Stromal cell of bone marrow (primary cell): ENCODE data around the gene PSMD12.
"Not testable (repeated sequence)": the region's sequence is repeated elsewhere in the genome, so short reads cannot be mapped to it uniquely, and the experiment has no call there.

ENCODE experiments used
- DNase-seq: peaks from one replicate; pipeline ENCODE4 v3.0.0-alpha.2; 2012; ENCODE audit warnings: low read depth

The PSMD12 gene

DNA sequence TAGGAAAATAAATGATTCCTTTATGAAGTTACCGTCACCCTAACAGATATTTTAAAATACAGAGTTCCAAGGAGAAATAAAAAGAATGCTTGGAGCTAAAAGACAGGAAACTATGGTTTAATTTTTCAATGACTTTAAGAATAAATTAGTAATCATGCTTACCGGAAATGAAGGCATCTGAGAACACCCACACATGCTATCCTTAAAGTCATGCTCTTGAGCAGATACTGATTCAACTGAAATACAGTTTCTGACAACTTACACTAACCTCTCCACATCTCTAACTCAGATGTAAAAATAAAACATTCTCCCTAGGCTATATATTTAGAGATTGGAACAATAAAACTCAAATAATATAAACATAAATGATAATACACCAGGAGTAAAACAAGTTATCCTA lies 7.8 kb downstream of the PSMD12 start:
- no peak for DNase-seq

GRCh38 chr17:67353929-67354574 lies 12.3 kb downstream of the PSMD12 start:
- DNase-seq, result no peak

DNA sequence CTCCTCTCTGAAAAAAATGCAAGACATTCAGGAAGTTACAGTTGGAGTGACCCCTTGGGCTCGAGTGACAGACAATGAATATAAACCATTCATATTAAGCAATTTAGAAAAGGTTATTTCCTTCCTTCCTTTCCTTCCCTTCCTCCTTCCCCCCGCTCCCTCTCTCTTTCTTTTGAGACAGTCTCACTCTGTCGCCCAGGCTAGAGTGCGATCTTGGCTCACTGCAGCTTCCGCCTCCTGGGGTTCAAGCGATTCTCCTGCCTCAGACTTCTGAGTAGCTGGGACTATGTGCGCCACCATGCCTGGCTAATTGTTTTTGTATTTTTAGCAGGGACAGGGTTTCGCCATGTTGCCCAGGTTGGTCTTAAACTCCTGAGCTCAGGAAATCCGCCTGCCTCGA lies 13.2 kb downstream of the PSMD12 start:
- DNase-seq, result no peak

GRCh38 chr17:67349420-67349819 lies 17.0 kb downstream of the PSMD12 start:
- no peak for DNase-seq

GRCh38 chr17:67347826-67348225 lies 18.6 kb downstream of the PSMD12 start:
- DNase-seq, result no peak

GRCh38 chr17:67343237-67343636 lies 23.1 kb downstream of the PSMD12 start:
- DNase-seq, result no peak

DNA sequence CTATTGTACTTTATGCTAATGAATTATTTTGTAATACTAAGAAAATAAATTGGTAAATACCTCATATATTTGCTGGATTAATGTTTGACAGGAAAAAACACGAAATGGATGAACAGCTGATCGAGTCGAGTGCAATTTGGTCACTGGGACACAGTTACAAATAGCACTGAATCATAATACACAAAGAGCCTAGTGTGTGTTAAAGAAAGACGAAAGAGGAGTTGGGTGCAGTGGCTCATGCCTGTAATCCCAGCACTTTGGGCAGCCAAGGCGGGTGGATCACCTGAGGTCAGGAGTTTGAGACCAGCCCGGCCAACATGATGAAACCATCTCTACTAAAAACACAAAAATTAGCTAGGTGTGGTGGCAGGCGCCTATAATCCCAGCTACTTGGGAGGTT lies 28.0 kb downstream of the PSMD12 start:
- not testable (repeated sequence) for DNase-seq

GRCh38 chr17:67336859-67337258 lies 29.5 kb downstream of the PSMD12 start:
- DNase-seq, result no peak

DNA sequence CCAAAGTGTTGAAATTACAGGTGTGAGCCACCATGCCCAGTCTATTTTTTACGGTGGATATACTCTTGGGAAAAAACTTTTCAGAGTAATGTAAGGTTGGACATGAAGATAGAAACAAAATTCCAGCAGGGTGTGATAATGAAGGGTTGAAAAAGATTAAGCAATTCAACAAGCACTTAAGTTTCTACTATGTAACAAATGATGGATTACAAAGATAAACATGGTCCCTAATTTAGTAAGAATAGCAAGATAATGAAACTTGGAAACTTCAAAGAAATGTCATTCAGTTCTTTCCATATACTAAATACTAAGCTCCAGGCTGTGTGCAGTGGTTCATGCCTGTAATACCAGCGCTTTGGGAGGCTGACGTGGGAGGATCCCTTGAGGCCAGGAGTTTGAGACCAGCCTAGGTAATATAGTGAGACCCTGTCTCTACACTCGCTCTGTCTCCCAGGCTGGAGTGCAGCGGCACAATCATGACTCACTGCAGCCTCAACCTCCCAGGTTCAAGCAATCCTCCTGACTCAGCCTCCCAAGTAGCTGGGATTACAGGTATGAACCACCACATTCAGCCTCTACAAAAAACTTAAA lies 31.0 kb downstream of the PSMD12 start:
- no peak for DNase-seq

DNA sequence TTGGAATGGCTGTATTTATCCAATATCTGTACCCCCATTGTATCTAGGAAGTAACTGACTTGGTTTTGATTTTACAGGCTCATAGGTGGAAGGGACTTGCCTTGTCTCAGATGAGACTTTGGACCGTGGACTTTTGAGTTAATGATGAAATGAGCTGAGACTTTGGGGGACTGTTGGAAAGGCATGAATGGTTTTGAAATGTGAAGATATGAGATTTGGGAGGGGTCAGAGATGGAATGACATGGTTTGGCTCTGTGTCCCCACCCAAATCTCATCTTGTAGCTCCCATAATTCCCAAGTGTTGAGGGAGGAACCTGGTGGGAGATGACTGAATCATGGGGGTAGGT lies 34.2 kb downstream of the PSMD12 start:
- not testable (repeated sequence) for DNase-seq

DNA sequence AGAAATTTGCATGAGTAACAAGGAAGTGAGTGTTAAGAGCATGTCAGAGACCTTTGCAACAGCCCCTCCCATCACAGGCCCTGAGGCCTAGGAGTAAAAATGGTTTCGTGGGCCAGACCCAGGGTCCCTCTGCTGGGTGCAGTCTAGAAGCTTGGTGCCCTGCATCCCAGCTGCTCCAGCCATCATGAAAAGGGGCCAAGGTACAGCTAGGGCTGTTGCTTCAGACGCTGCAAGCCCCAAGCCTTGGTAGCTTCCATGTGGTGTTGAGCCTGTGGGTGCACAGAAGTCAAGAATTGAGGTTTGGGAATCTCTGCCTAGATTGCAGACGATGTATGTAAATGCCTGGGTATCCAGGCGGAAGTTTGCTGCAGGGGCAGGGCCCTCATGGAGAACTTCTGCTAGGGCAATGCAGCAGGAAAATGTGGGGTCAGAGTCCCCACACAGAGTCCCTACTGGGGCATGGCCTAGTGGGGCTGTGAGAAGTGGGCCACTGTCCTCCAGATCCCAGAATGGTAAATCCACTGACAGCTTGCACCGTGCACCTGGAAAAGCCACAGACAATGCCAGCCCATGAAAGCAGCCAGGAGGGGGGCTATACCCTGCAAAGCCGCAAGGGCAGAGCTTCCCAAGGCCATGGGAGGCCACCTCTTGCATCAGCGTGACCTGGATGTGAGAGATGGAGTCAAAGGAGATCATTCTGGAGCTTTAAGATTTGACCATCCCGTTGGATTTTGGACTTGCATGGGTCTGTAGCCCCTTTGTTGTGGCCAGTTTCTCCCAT lies 34.8 kb downstream of the PSMD12 start:
- DNase-seq, result not testable (repeated sequence)

- DNase-seq, result no peak
Measured at GRCh38 chr17:67328026-67328425, 38.4 kb downstream of the PSMD12 start.

DNA sequence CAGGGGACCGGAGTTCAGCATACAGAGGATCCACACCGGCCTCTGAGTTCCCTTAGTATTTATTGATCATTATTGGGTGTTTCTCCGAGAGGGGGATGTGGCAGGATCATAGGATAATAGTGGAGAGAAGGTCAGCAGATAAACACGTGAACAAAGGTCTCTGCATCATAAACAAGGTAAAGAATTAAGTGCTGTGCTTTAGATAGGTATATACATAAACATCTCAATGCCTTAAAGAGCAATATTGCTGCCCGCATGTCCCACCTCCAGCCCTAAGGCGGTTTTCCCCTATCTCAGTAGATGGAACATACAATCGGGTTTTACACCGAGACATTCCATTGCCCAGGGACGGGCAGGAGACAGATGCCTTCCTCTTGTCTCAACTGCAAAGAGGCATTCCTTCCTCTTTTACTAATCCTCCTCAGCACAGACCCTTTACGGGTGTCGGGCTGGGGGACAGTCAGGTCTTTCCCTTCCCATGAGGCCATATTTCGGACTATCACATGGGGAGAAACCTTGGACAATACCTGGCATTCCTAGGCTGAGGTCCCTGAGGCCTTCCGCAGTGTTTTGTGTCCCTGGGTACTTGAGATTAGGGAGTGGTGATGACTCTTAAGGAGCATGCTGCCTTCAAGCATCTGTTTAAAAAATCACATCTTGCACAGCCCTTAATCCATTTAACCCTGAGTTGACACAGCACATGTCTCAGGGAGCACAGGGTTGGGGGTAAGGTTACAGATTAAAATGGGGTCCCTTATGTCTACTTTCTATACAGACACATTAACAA lies 39.2 kb downstream of the PSMD12 start:
- DNase-seq, result not testable (repeated sequence)

DNA sequence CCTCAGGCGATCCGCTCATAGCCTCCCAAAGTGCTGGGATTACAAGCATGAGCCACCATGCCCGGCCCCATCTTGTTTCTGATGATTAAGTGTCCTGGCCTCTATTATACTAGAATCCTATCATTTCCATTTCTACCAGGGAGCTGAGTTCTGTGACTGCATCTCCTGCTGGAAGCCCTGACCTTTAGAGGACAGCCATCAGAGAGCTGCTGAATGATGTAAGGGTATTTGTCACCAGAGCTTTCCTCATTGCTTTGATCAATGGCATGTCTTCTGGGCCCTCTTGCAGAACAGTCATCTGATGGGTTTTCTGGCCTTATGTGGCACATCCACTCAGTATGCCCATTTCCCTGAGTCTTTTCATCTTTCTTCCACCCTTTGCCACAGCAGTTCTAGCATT lies 39.9 kb downstream of the PSMD12 start:
- DNase-seq, result no peak

DNA sequence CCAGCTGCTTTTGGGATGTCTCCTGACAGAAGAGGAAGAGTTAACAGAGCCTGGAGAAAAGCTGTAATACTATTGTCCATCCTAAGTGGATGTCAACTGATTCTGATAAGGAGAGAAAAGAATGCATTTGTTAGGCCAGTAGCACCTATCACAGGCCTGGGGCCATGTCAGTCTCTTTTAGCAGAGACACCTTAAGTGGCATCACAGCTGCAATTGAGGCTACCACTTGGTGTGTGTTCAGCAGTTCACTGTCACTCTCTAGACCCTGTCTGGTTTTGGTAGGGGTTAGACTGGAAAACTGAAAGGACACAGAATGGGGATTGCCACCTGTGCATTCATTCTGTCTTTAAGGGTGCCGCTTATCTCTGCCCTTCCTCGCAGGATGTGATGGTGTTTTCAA lies 42.0 kb downstream of the PSMD12 start:
- DNase-seq, result no peak

DNA sequence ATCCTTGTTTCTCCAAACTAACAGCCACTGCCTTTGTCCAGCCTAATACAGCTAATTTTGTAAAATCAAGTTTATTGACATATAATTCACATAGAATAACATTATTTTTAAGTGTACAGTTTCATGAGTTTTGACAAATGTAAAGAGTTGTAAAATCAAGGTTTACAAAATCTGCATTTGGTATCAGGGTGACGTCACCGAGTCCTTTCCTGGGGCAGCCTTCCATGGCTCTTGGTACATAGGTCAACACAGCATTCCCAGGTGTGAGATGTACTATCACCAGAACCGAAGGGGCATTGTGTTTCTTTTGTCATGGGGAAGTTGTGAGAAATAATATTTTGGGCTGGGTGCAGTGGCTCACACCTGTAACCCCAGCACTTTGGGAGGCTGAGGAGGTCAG lies 42.9 kb downstream of the PSMD12 start:
- DNase-seq, result no peak

DNA sequence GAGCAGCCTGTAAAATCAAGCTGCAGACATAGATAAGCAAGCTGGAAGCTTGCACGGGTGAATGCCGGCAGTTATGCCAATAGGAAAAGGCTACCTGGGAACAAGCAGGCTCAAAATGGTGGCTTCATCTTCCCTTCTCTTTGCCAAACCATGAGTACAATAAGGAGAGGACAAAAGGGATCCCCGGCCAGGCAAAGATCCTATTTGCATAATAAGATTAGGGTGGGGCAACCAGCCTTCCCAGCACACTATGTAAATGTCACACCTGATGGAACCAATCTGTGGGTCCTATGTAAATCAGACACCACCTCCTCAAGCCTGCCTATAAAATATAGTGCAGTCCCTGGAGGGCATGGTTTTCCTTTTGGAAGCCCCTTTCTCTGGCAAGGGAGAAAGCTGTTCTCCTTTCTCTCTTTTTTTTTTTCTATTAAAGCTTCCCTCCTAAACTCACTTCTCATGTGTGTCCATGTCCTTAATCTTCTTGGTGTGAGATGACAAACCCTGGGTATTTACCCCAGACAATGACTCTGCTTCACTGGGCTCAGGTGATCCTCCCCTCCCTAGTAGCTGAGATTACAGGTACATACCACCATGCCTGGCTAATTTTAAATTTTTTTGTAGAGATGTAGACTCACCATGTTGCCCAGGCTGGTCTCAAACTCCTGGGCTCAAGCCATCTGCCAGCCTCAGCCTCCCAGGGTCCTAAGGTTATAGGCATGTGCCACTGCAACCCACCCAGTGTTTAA lies 44.2 kb downstream of the PSMD12 start:
- no peak for DNase-seq

GRCh38 chr17:67321486-67321885 lies 44.9 kb downstream of the PSMD12 start:
- not testable (repeated sequence) for DNase-seq

GRCh38 chr17:67316781-67317180 lies 49.6 kb downstream of the PSMD12 start:
- DNase-seq, result no peak

GRCh38 chr17:67315865-67316264 lies 50.5 kb downstream of the PSMD12 start:
- DNase-seq, result no peak

DNA sequence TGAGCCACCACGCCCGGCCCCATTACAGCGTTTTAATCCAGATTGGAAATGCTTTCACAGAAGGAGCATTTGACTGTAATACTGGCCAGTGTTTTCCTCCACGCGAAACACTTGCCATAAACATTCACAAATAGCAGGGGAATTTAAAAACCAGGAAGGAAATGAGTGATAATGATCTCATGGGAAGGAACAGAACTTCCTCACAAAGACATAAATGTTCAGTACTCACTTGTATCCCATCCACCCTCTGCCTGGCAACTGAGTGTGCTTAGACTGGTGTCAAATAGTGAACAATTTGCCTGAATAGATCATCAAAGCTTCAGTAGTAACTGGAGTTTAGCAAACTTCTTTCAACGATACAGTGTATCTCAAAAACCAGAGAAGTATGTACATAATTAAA lies 54.1 kb downstream of the PSMD12 start:
- DNase-seq, result no peak

GRCh38 chr17:67311575-67311974 lies 54.8 kb downstream of the PSMD12 start:
- DNase-seq, result no peak
